GM12878 (cell line): ENCODE data around the gene CAMKMT. TPM values are rescaled to one million over a fixed set of nuclear protein-coding genes. Genes with fewer than 3 reads are reported as not detected.

Experiments
- ATAC-seq: fragments of 200-7000 bp; cut with Tn5 transposase; 3 replicates; pipeline ENCODE4 v1.9.1; 2020; ENCODE audit warnings: mild to moderate bottlenecking, moderate library complexity
- BruUV-seq: library from RNA; stranded (reverse); fragments of 400-500 nt; replicated peaks from 2 replicates; lab custom pipeline; 2021; lab: Mats Ljungman, UMichigan
- CTCF ChIA-PET: fragments of 300-600 bp; sonication (Branson Sonifier 250); formaldehyde crosslinking; extraction: SDS; loops from one replicate; lab custom pipeline; 2021; ENCODE audit warnings: inconsistent platforms; lab: Yijun Ruan, JAX
- POLR2A ChIA-PET: fragments of 350-600 bp; formaldehyde crosslinking; extraction: SDS; loops from one replicate; lab custom pipeline; 2021; ENCODE audit warnings: inconsistent platforms; lab: Charles Lee
- RAD21 ChIA-PET: fragments of 300-600 bp; sonication (Branson Sonifier 250); formaldehyde crosslinking; loops from one replicate; lab custom pipeline; 2023; ENCODE audit warnings: antibody characterized with exemption; ENCODE audit not compliant: unreplicated experiment; lab: Charles Lee
- SMC1A ChIA-PET: fragments of 300-600 bp; sonication (Branson Sonifier 250); formaldehyde crosslinking; loops from one replicate; lab custom pipeline; 2023; ENCODE audit not compliant: unreplicated experiment, uncharacterized antibody; lab: Charles Lee
- DNase-seq: peaks from one replicate; pipeline ENCODE4 v3.0.0-alpha.2; 2011; ENCODE audit warnings: low read depth, low spot score
- FAIRE-seq: peaks from 3 replicates; lab custom pipeline; 2011; peaks lifted over from hg19 to GRCh38; lab: Jason Lieb, UNC
- H2AFZ ChIP-seq: 2 replicates; pipeline ENCODE4 v1.6.0; 2011; ENCODE audit warnings: low read depth, low read length, control low read depth; ENCODE audit not compliant: control insufficient read depth
- H3K27ac ChIP-seq: 2 replicates; pipeline ENCODE4 v1.5.1; 2011; ENCODE audit warnings: control low read depth; ENCODE audit not compliant: control insufficient read depth, insufficient read depth
- H3K27me3 ChIP-seq, 2 experiments: replicated peaks in 1 of 2; 2 replicates each; pipeline versions ENCODE4 v1.6.0 to v1.6.1; 2011; ENCODE audit warnings: low read length in 1 of 2; ENCODE audit not compliant: control insufficient read depth in 2 of 2, insufficient read depth in 2 of 2
- H3K36me3 ChIP-seq, 2 experiments: 2 replicates each; pipeline ENCODE4 v1.5.1; 2011; ENCODE audit warnings: low read length in 1 of 2; ENCODE audit not compliant: control insufficient read depth in 2 of 2, insufficient read depth in 2 of 2
- H3K4me1 ChIP-seq: 2 replicates; pipeline ENCODE4 v1.6.1; 2011; ENCODE audit warnings: mild to moderate bottlenecking, low read length, moderate library complexity, mixed read lengths; ENCODE audit not compliant: control insufficient read depth, insufficient read depth
- H3K4me2 ChIP-seq: 2 replicates; pipeline ENCODE4 v1.6.0; 2011; ENCODE audit warnings: control low read depth; ENCODE audit not compliant: control insufficient read depth, insufficient read depth
- H3K4me3 ChIP-seq: fragments of 200-600 bp; sonication (generic); 2 replicates; pipeline ENCODE4 v1.5.1; 2016
- H3K79me2 ChIP-seq: 2 replicates; pipeline ENCODE4 v1.6.0; 2011; ENCODE audit warnings: low read length; ENCODE audit not compliant: control insufficient read depth, insufficient read depth
- H3K9ac ChIP-seq: 2 replicates; pipeline ENCODE4 v1.8.0; 2011; ENCODE audit warnings: low read length, control low read depth, mixed read lengths; ENCODE audit not compliant: control insufficient read depth, insufficient read depth
- H3K9me3 ChIP-seq: replicated peaks from 3 replicates; pipeline ENCODE4 v1.5.1; 2011; ENCODE audit warnings: mild to moderate bottlenecking, low read length; ENCODE audit not compliant: control insufficient read depth, insufficient read depth
- H4K20me1 ChIP-seq: 2 replicates; pipeline ENCODE4 v1.6.0; 2011; ENCODE audit not compliant: control insufficient read depth, insufficient read depth
- BCLAF1 ChIP-seq: fragments of 450-650 bp; IDR thresholded peaks from 2 replicates; pipeline ENCODE4 v1.6.1; 2017; ENCODE audit warnings: antibody characterized with exemption, mild to moderate bottlenecking, moderate library complexity
- EZH2 ChIP-seq: IDR thresholded peaks from 2 replicates; pipeline ENCODE4 v1.6.1; 2012; ENCODE audit warnings: low read depth, mild to moderate bottlenecking, control low read depth, inconsistent platforms, low read length, borderline replicate concordance; ENCODE audit not compliant: control insufficient read depth
- KLF5 ChIP-seq: fragments of 450-650 bp; IDR thresholded peaks from 2 replicates; pipeline ENCODE4 v1.6.1; 2014; ENCODE audit warnings: mild to moderate bottlenecking; ENCODE audit not compliant: partially characterized antibody
- TAF1 ChIP-seq: IDR thresholded peaks from 2 replicates; pipeline ENCODE4 v1.6.1; 2011; ENCODE audit warnings: mild to moderate bottlenecking, low read depth, low read length, borderline replicate concordance
- TBL1XR1 ChIP-seq: IDR thresholded peaks from 2 replicates; pipeline ENCODE4 v1.6.1; 2012; ENCODE audit warnings: low read depth, low read length, improper control_type of control experiment
- ZNF274 ChIP-seq: IDR thresholded peaks from one replicate; pipeline ENCODE4 v1.8.0; 2011; ENCODE audit not compliant: insufficient read length, insufficient read depth
- in situ Hi-C: fragments of 300-500 bp; cut with MboI; formaldehyde crosslinking; loops from 9 replicates; pipeline ENCODE4 v1.14.3; 2018; ENCODE audit warnings: mixed read lengths
- intact Hi-C: fragments of 100-400 bp; cut with micrococcal nuclease; formaldehyde crosslinking; loops from one replicate; pipeline ENCODE4 v1.14.2; 2022; ENCODE audit not compliant: unreplicated experiment
- polyA plus RNA-seq, 11 experiments: library from polyadenylated mRNA; depleted of rRNA in 4 of 11; unstranded in 6 of 11; stranded (reverse) in 5 of 11; fragments of >200 nt; fragmentation: Nextera tagmentation in 4 of 11; fragmentation: Illumina TruSeq in 1 of 11; extraction: Ambion mirVana in 4 of 11; extraction: Trizol in 1 of 11; gene quantifications; 1 replicate in 1 of 11; 2 replicates in 10 of 11; pipeline versions ENCODE4 v1.2.1 to v1.2.3, GENCODE V29; 2011 to 2016; ENCODE audit warnings: inconsistent platforms in 2 of 11, missing spikeins in 2 of 11, low read depth in 1 of 11
- total RNA-seq, 4 experiments: library from RNA; depleted of rRNA in 3 of 4; stranded (reverse); fragments of >200 nt in 3 of 4; fragmentation: Illumina TruSeq in 1 of 4; extraction: Trizol in 1 of 4; gene quantifications; 2 replicates each; pipeline versions ENCODE4 v1.2.1 to v1.2.3, GENCODE V29; 2013 to 2021
- TF ChIP-seq, protein P1 (sequence below): IDR thresholded peaks from 2 replicates; pipeline ENCODE4 v1.6.1; 2012; ENCODE audit warnings: mild to moderate bottlenecking, low read depth, low read length

CAMKMT gene
- total and polyA plus RNA-seq, 10 of the 15 experiments (the other 5 are each of a cell fraction or from before 2014, with no cell fraction given) = 2.7 to 16.0 (median 11.8) TPM

GRCh38 chr2:44369392-44369791 lies 7.6 kb downstream of the CAMKMT start:
- Histone ChIP-seq H3K4me3 (no peak overlapping the region), H4K20me1 (no peaks in the 10 kb centered on the region), H3K4me2 (no peak overlapping the region), H2AFZ (no peak overlapping the region), H3K9me3 (no peaks in the 10 kb centered on the region), H3K79me2 (peaks cover 7% of the 10 kb centered on the region), H3K27ac (no peak overlapping the region)
- BruUV-seq = no TSS peak
- CTCF ChIA-PET = interaction anchor here (0.5 to 2.0 kb wide), 6 partner anchors 9 to 420 kb away, joined by 3 to 11 read pairs (median 6); no protein-coding TSS in a partner anchor
- intact Hi-C loops = no loop called here
- DNase-seq = no peak
- TF ChIP-seq, protein P1, sequence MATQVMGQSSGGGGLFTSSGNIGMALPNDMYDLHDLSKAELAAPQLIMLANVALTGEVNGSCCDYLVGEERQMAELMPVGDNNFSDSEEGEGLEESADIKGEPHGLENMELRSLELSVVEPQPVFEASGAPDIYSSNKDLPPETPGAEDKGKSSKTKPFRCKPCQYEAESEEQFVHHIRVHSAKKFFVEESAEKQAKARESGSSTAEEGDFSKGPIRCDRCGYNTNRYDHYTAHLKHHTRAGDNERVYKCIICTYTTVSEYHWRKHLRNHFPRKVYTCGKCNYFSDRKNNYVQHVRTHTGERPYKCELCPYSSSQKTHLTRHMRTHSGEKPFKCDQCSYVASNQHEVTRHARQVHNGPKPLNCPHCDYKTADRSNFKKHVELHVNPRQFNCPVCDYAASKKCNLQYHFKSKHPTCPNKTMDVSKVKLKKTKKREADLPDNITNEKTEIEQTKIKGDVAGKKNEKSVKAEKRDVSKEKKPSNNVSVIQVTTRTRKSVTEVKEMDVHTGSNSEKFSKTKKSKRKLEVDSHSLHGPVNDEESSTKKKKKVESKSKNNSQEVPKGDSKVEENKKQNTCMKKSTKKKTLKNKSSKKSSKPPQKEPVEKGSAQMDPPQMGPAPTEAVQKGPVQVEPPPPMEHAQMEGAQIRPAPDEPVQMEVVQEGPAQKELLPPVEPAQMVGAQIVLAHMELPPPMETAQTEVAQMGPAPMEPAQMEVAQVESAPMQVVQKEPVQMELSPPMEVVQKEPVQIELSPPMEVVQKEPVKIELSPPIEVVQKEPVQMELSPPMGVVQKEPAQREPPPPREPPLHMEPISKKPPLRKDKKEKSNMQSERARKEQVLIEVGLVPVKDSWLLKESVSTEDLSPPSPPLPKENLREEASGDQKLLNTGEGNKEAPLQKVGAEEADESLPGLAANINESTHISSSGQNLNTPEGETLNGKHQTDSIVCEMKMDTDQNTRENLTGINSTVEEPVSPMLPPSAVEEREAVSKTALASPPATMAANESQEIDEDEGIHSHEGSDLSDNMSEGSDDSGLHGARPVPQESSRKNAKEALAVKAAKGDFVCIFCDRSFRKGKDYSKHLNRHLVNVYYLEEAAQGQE = no peak
- TF ChIP-seq EZH2 = no peak
- no peak for TF ChIP-seq KLF5
- no peak for TF ChIP-seq TAF1
- no peak for TF ChIP-seq TBL1XR1
- TF ChIP-seq BCLAF1 = no peak
- no peak for TF ChIP-seq ZNF274
- TF ChIP-seq, all 136 proteins: peak for 0
- no peaks in the 10 kb centered on the region for H3K27me3 ChIP-seq
- H3K9ac ChIP-seq = no peak overlapping the region
- ATAC-seq (peak; percentile 46), FAIRE-seq (no peak)
- no peaks in the 10 kb centered on the region for H3K36me3 ChIP-seq
- SMC1A ChIA-PET = interaction anchor here (0.5 to 1.3 kb wide), 4 partner anchors 20 to 281 kb away, joined by 3 to 4 read pairs (median 3); no protein-coding TSS in a partner anchor
- in situ Hi-C loops = no loop called here
- H3K4me1 ChIP-seq = no peaks in the 10 kb centered on the region
- POLR2A ChIA-PET = interaction anchor here (1.7 kb wide), 1 partner anchor 12 kb away, joined by 3 read pairs; no protein-coding TSS in a partner anchor
- RAD21 ChIA-PET = no interaction called here
